ENCODE measurements around the gene ZNF205. TPM values are rescaled to one million over a fixed set of nuclear protein-coding genes. Genes with fewer than 3 reads are reported as not detected.
A peak's percentile ranks its signal among the peaks of the same experiment; 100 is the strongest.

The ZNF205 gene
- total and polyA plus RNA-seq, 7 donors, result 1.8 to 5.4 (median 1.9) TPM

GRCh38 chr16:3115003-3115402, 2.6 kb downstream of the ZNF205 start:
- Histone ChIP-seq H3K36me3 (ENCODE audit: insufficient read depth in 1 of 2, low read depth in 1 of 2) (peaks cover 0 to 32% of the 10 kb centered on the region in 2 donors), H3K9me3 (no peaks in the 10 kb centered on the region), H3K4me1 (peaks cover 15% of the 10 kb centered on the region), H3K4me3 (no peak overlapping the region), H3K27me3 (ENCODE audit: insufficient read depth in 3 of 3, low read length in 2 of 3) (no peaks in the 10 kb centered on the region), H3K27ac (no peak overlapping the region)
- TF ChIP-seq CTCF (IDR thresholded peaks at IDR 0.05), result no peak
- peak in 1 of 2 donors; percentile 30 for DNase-seq
- intact Hi-C loops (cut with DNase I), result no loop called here
- WGBS, 3 donors, result 92 to 94% (median 93%) methylated on average over 10 to 12 of the region's 12 CpGs
- ATAC-seq, result no peak

GRCh38 chr16:3115561-3115960, 3.2 kb downstream of the ZNF205 start:
- Histone ChIP-seq H3K36me3 (ENCODE audit: insufficient read depth in 1 of 2, low read depth in 1 of 2) (peaks cover 0 to 31% of the 10 kb centered on the region in 2 donors), H3K4me3 (no peak overlapping the region), H3K27me3 (ENCODE audit: insufficient read depth in 3 of 3, low read length in 2 of 3) (no peaks in the 10 kb centered on the region), H3K4me1 (peaks cover 15% of the 10 kb centered on the region), H3K27ac (no peak overlapping the region), H3K9me3 (no peaks in the 10 kb centered on the region)
- ATAC-seq, result no peak
- no peak for TF ChIP-seq CTCF (IDR thresholded peaks at IDR 0.05)
- no peak for DNase-seq
- intact Hi-C loops (cut with DNase I), result no loop called here
- WGBS, 3 donors, result 66 to 72% (median 68%) methylated on average over 14 of the region's 14 CpGs

GRCh38 chr16:3118204-3118790, 5.9 kb downstream of the ZNF205 start:
- intact Hi-C loops (cut with DNase I), result no loop called here

GRCh38 chr16:3118846-3119245, 6.5 kb downstream of the ZNF205 start:
- intact Hi-C loops (cut with DNase I), result no loop called here
- no peak for TF ChIP-seq CTCF (IDR thresholded peaks at IDR 0.05)
- no peak for DNase-seq
- H3K9me3 ChIP-seq, result no peaks in the 10 kb centered on the region
- H3K27me3 ChIP-seq (ENCODE audit: insufficient read depth in 3 of 3, low read length in 2 of 3), result no peaks in the 10 kb centered on the region
- H3K27ac ChIP-seq, result no peak overlapping the region
- 92 to 94% (median 92%) methylated on average over 20 of the region's 20 CpGs for whole genome bisulfite sequencing, 3 donors
- H3K4me1 ChIP-seq, result peaks cover 19% of the 10 kb centered on the region
- H3K36me3 ChIP-seq (ENCODE audit: insufficient read depth in 1 of 2, low read depth in 1 of 2), result peaks cover 0 to 31% of the 10 kb centered on the region in 2 donors
- no peak for ATAC-seq
- H3K4me3 ChIP-seq, result no peak overlapping the region

More at GRCh38 chr16:3118204-3118790, 5.9 kb downstream of the ZNF205 start:
- ATAC-seq, result no peak
- DNase-seq, result no peak
- TF ChIP-seq CTCF (IDR thresholded peaks at IDR 0.05), result no peak
- no peak overlapping the region for H3K27ac ChIP-seq
- H3K36me3 ChIP-seq (ENCODE audit: insufficient read depth in 1 of 2, low read depth in 1 of 2), result peaks cover 0 to 31% of the 10 kb centered on the region in 2 donors
- no peaks in the 10 kb centered on the region for H3K9me3 ChIP-seq
- no peaks in the 10 kb centered on the region for H3K27me3 ChIP-seq (ENCODE audit: insufficient read depth in 3 of 3, low read length in 2 of 3)
- peaks cover 20% of the 10 kb centered on the region for H3K4me1 ChIP-seq
- no peak overlapping the region for H3K4me3 ChIP-seq
- 85 to 89% (median 89%) methylated on average over 16 of the region's 16 CpGs for WGBS, 3 donors

GRCh38 chr16:3119286-3119685, 6.9 kb downstream of the ZNF205 start:
- intact Hi-C loops (cut with DNase I), result no loop called here
- H3K36me3 ChIP-seq (ENCODE audit: insufficient read depth in 1 of 2, low read depth in 1 of 2), result peaks cover 0 to 31% of the 10 kb centered on the region in 2 donors

More at GRCh38 chr16:3119286-3119685, 6.9 kb downstream of the ZNF205 start:
- no peak for DNase-seq
- Histone ChIP-seq H3K27me3 (ENCODE audit: insufficient read depth in 3 of 3, low read length in 2 of 3) (no peaks in the 10 kb centered on the region), H3K4me1 (peaks cover 17% of the 10 kb centered on the region), H3K4me3 (no peak overlapping the region), H3K9me3 (no peaks in the 10 kb centered on the region), H3K27ac (no peak overlapping the region)
- no peak for ATAC-seq
- TF ChIP-seq CTCF (IDR thresholded peaks at IDR 0.05), result no peak
- 94 to 96% (median 95%) methylated on average over 30 to 33 of the region's 33 CpGs for WGBS, 3 donors

Data from psoas muscle (tissue), 8 donors.